DMS53 (cell line): ENCODE results near the gene PRSS23.

Experiments
- DNase-seq: peaks from one replicate; lab custom pipeline; 2025; lab: John Stamatoyannopoulos, UW

PRSS23 gene

GRCh38 chr11:86790867-86791849 is 9.2 kb upstream of the PRSS23 start:
- peak; percentile 41 for DNase-seq

DNA sequence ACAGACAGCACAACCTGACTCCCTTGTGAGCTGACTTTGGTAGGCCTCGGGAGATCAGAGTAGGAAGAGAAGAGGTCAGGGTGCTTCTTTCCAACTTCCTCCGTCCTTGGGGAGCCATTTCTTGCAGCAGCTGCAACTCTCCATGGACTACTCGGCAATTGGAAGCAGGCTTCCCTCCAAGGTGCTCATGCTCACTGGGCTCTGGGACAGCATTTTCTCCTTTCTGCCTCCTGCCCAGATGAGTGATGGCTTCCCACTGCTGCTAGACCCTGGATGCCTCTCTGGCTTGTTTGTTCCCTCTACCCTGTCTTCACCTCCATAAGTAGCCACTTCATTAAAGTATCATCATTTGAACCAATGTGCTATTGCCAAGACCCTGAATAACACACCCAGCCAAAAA is 8.2 kb upstream of the PRSS23 start:
- DNase-seq, result no peak

- DNase-seq, result no peak
These were observed 7.0 kb upstream of the PRSS23 start for GRCh38 chr11:86793307-86793706.

- DNase-seq, result no peak
These were observed 4.8 kb upstream of the PRSS23 start for GRCh38 chr11:86795511-86795910.

- DNase-seq, result peak; percentile 21
These were observed 4.4 kb upstream of the PRSS23 start for GRCh38 chr11:86795949-86796348.

DNA sequence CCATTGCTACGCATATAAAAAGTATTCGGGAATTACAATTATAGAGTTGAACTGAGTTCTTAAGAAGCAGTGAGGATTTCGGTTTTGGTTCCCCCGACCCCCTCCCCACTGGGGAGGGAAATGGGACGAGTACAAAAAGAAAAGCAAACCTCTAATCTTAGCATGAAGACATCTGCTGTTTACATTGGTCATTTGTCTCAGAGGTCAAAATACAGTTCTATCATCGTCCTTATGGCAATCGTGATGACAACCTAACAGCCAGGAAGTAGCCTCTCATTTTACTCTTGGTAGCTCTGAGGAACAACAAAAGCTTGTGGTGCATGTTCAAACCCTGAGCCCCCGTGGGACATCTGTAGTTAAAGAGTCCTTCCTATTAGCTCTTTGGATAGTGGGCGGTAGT is 3.2 kb upstream of the PRSS23 start:
- DNase-seq, result no peak

GRCh38 chr11:86798988-86799387 is 1.4 kb upstream of the PRSS23 start:
- DNase-seq, result no peak

- peak; percentile 63 for DNase-seq
These were observed 664 bp upstream of the PRSS23 start for GRCh38 chr11:86799680-86800075.

- DNase-seq, result peak; percentile 60
These were observed 574 bp downstream of the PRSS23 start for GRCh38 chr11:86800960-86801272.

- DNase-seq, result peak; percentile 38
These were observed 1.0 kb downstream of the PRSS23 start for GRCh38 chr11:86801364-86801763.

DNA sequence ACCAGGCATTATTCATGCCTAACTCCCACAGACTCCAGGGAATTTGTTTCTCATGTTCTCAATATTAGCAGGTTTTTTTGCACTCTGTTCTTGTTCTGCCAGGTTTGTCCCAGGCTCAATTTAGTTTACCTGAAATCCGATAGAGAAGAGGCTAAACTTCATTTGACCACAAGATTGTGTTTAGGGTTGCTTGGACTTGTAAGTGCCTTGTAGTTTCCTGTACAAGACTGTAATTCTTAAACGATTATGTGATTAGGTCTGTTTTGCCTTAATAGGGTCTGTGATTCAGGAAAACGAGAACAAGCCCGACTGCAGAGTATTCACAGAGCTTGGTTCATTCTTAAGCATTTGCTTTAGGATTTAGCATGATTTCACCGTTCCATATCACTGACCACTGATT is 1.8 kb downstream of the PRSS23 start:
- DNase-seq, result no peak

- DNase-seq, result peak; percentile 89
These were observed 2.3 kb downstream of the PRSS23 start for GRCh38 chr11:86802601-86803051.

DNA sequence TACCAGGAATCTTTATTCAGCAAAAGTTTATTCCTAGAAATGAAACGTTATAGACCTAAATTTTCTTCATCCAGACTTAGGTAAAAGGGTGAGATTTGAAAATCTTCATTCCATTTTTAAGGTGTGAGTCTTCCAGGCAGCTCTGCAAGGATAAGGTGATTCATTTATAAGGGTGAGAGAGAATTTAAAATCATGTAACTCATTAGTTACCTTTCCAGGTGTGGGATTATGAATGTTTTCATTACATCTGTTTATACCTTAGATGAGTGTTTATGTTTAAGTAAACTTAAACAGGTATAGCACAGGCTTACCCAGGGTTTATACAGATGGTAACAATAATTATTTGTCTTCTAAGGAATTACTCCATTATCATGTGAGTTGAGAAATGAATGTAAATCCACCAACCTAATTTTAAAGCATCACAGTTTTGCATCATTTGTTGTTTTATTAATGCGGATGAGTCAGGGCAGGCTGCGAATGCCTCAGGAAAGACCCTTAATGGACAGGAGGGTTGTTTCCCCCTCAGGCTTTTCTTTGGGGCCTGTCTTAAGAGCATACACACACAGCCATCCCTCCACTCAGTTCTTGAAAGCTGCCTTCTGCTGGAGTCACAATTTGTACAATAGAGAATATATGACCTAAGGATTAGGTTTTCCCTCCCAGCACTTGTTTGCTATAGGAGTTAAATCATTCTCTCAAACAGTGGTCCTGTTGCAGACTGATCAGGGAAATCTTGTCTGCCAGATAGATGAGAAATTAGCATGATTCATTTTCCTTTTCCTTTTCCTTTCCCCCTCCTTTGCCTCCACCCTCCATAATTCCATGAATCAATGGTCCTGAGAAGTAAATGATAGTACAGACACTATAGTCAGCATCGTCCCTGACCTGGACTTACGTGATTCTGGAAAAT is 3.0 kb downstream of the PRSS23 start:
- DNase-seq, result no peak

DNA sequence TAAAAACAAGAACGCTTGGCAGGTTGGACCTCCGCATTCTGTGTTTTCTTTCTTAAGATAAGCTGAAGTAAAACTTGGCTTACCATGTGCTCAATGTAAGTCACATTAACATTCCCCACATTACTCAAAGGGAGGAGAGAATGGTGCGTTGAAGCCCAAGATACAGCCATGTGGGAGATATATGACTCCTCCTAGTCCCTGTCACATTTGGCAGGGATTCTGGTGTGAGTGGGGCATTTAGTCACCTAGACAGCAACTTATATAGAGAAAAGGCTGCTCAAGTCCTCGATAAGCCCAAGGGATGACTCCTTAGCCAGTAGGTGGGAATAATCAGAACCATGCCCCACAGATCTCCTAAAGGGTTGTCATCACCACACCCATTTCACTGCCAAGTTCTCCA is 4.6 kb downstream of the PRSS23 start:
- DNase-seq, result no peak

GRCh38 chr11:86805873-86806310 is 5.5 kb downstream of the PRSS23 start:
- no peak for DNase-seq

GRCh38 chr11:86806903-86807302 is 6.6 kb downstream of the PRSS23 start:
- DNase-seq, result no peak

- DNase-seq, result no peak
These were observed 7.0 kb downstream of the PRSS23 start for GRCh38 chr11:86807360-86807759.

DNA sequence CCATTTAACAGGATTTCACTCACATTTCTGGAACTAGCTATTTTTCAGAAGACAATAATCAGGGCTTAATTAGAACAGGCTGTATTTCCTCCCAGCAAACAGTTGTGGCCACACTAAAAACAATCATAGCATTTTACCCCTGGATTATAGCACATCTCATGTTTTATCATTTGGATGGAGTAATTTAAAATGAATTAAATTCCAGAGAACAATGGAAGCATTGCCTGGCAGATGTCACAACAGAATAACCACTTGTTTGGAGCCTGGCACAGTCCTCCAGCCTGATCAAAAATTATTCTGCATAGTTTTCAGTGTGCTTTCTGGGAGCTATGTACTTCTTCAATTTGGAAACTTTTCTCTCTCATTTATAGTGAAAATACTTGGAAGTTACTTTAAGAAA is 9.2 kb downstream of the PRSS23 start:
- DNase-seq, result no peak

DNA sequence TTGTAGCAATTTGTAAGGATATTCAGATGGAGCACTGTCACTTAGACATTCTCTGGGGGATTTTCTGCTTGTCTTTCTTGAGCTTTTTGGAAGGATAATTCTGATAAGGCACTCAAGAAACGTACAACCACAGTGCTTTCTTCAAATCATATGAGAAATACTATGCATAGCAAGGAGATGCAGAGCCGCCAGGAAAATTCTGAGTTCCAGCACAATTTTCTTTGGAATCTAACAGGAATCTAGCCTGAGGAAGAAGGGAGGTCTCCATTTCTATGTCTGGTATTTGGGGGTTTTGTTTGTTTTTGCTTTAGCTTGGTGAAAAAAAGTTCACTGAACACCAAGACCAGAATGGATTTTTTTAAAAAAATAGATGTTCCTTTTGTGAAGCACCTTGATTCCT is 9.9 kb downstream of the PRSS23 start:
- no peak for DNase-seq

DNA sequence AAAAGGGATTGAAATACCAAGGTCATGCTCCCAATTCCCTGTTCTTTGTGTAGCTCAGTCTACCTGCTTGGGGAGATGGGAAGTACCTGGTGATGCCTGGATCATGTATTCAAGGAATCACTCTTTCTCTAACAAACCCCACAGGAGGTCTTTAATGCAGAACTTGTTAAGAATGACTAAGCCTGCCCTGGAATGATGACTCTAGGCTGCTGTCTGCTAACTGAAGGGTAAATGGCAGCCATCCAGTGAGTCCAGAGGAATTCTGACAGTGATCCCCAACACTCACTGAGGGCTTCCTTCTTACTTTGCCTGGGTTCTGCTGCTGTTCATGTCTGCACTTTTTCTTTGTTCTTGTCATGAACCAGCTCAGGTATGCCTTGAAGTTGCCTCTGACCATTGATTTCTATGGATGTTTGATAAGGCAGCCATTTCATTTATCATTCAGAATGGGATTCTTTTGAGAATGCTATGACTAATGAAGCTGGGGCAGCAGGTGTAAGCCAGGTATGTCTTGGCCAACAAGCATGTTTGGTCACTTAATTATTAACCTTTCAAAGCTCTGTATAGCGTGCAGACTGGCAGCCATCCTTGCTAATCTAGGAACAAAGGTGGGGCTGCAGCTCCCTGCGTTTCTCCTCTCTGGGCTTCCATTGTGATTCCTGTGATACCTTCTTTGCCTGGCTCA is 11.4 kb downstream of the PRSS23 start:
- DNase-seq, result peak; percentile 95

DNA sequence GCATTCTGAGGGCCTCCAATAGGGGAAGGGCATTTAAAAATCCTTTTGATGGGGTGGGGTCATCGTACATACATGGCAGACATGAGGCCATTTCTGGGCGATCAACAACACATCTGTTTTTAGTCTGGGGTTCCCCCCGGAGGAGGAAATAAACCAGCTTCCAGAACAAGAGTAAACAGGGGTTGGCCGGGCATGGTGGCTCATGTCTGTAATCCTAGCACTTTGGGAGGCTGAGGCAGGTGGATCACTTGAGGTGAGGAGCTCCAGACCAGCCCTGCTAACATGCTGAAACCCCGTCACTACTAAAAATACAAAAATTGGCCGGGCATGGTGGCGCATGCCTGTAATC is 12.0 kb downstream of the PRSS23 start:
- no peak for DNase-seq

DNA sequence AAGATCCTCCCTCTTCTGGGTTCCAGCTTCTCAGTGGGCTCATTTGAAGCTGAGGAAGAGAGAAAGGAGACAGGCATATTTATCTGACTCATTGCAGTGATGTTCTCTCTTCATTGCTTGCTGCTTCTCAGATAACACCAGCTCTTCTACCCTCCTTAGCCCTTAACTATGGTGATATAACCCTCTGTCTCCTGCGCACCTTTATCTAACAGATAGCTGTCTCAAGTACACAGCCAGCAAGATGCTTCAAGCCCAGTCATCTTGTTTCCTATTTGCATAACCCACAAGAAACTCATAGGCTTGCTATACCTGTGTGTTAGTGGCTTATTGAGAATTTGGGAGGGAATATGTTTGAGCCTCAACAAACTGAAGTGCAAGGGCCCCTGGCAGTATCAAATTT is 12.6 kb downstream of the PRSS23 start:
- peak; percentile 39 for DNase-seq
